Heart right ventricle (tissue), 16 donors: ENCODE results near the gene SMARCA2. TPM values are rescaled to one million over a fixed set of nuclear protein-coding genes. Genes with fewer than 3 reads are reported as not detected.
"Not testable (repeated sequence)": the region's sequence is repeated elsewhere in the genome, so short reads cannot be mapped to it uniquely, and the experiment has no call there.

Experiments used
- ATAC-seq, 8 donors: fragments of 200-7000 bp; cut with Tn5 transposase; one replicate each; pipeline ENCODE4 v1.9.1; 2020; ENCODE audit warnings: mild to moderate bottlenecking in 8 of 8, moderate library complexity in 8 of 8, moderate number of reproducible peaks in 1 of 8
- DNase-seq, 2 donors: peaks; one replicate each; pipeline ENCODE4 v3.0.0-alpha.2; 2020
- H3K27ac ChIP-seq, 10 donors: fragments of 200-600 bp; sonication (generic) in 2 of 10; one replicate each; pipeline versions ENCODE4 v1.5.0 to v1.8.0; 2020 to 2022; ENCODE audit warnings: mild to moderate bottlenecking in 3 of 10
- H3K27me3 ChIP-seq, 7 donors: fragments of 200-600 bp; one replicate each; pipeline ENCODE4 v1.8.0; 2021 to 2022; ENCODE audit warnings: mild to moderate bottlenecking in 2 of 7
- H3K36me3 ChIP-seq, 9 donors: fragments of 200-600 bp; sonication (generic) in 1 of 9; one replicate each; pipeline versions ENCODE4 v1.5.0 to v1.8.0; 2020 to 2022; ENCODE audit warnings: mild to moderate bottlenecking in 2 of 9
- H3K4me1 ChIP-seq, 9 donors: fragments of 200-600 bp; sonication (generic) in 1 of 9; one replicate each; pipeline versions ENCODE4 v1.5.0 to v1.8.0; 2020 to 2022; ENCODE audit warnings: mild to moderate bottlenecking in 4 of 9
- H3K4me3 ChIP-seq, 10 donors: fragments of 200-600 bp; sonication (generic) in 2 of 10; one replicate each; pipeline versions ENCODE4 v1.5.0 to v1.8.0; 2020 to 2022; ENCODE audit warnings: mild to moderate bottlenecking in 7 of 10, moderate library complexity in 2 of 10
- H3K9me3 ChIP-seq, 11 donors: fragments of 200-600 bp in 10 of 11; sonication (generic) in 2 of 11; one replicate each; pipeline versions ENCODE4 v1.5.0 to v1.8.0; 2013 to 2022; ENCODE audit warnings: mild to moderate bottlenecking in 2 of 11, control low read depth in 1 of 11, moderate library complexity in 1 of 11
- CTCF ChIP-seq, 9 donors: fragments of 200-600 bp; sonication (generic) in 2 of 9; IDR thresholded peaks; one replicate each; pipeline versions ENCODE4 v1.5.0 to v1.8.0; 2021 to 2022; ENCODE audit warnings: antibody characterized with exemption in 9 of 9, mild to moderate bottlenecking in 5 of 9, moderate library complexity in 1 of 9
- WGBS, 2 donors: extraction: QIAGEN DNeasy Blood & Tissue Kit; methylation state at CpG; one replicate each; pipeline ENCODE4 v1.1.7; 2013; ENCODE audit warnings: inconsistent platforms in 1 of 2; 5-methylcytosine and 5-hydroxymethylcytosine counted together
- intact Hi-C, 10 donors: fragments of 100-400 bp; cut with DNase I; formaldehyde crosslinking; loops; one replicate each; pipeline versions ENCODE4 v1.11.1 to v1.14.2; 2022
- polyA plus RNA-seq, 2 donors: library from polyadenylated mRNA; stranded (reverse); fragments of 200-250 nt; gene quantifications; one replicate each; pipeline ENCODE4 v1.2.3, GENCODE V29; 2013
- total RNA-seq, 10 donors: library from RNA; stranded (reverse); fragmentation: NEBNext Ultra II Directional in 3 of 10; extraction: Animal tissue kit (Norgen Biotek cat#: 25700) in 3 of 10; gene quantifications; one replicate each; pipeline versions ENCODE4 v1.2.1 to v1.2.4, GENCODE V29; 2021 to 2023
- donor health status: Arrhythmogenic right ventricular cardiomyopathy.
- donor health status: ischemic (EF 13 %, LVEDD 7.1; RV severe dilation, severe dysfunction).
- donor health status: healthy with polysubstance abuse.
- donor health status: DM: no; HTN: yes; CAD: no.
- donor health status: DM: no; HTN: no; CAD: no.
- donor health status: ischemic (EF 25% LVEDD 6.9; RV normal size, moderate dysfunction).
- donor health status: ischemic (EF 25% LVEDD 5.7; RV mildly dilated, moderate dysfunction).
- donor health status: healthy.
- donor health status: DM: yes; HTN: yes; CAD: no.
- donor health status: Ischemic cardiomyopathy.
- donor health status: ischemic (EF 35%, LVEDD 5.7; RV mildly dilated, moderate dysfunction).
- donor health status: nonischemic (EF 11% LVEDD 7.7; RV severe dilation, severe dysfunction).
- donor health status: DM: yes; HTN: yes; CAD: no.
- donor health status: PGD.
- donor health status: ischemic (EF 29% LVEDD 5.4; RV normal size, mild dysfunction).
- donor health status: nonischemic (EF 23%, LVEDD 6.1; RV moderate dilation, normal function).

SMARCA2 gene
- total and polyA plus RNA-seq, 12 donors, result 26.5 to 140 (median 105) TPM

GRCh38 chr9:2145746-2146145, 130.6 kb downstream of the SMARCA2 start:
- 89 to 96% methylated on average over 3 of the region's 3 CpGs for WGBS, 2 donors
- no peak overlapping the region for H3K4me3 ChIP-seq
- H3K36me3 ChIP-seq, result peaks cover 0 to 21% (median 0%) of the 10 kb centered on the region in 9 donors
- no peak overlapping the region for H3K27ac ChIP-seq
- no peak for TF ChIP-seq CTCF (IDR thresholded peaks at IDR 0.05)
- ATAC-seq (no peak), DNase-seq (no peak)
- no peaks in the 10 kb centered on the region for H3K9me3 ChIP-seq
- no peaks in the 10 kb centered on the region for H3K27me3 ChIP-seq
- intact Hi-C loops, result loop anchor here in 1 of 10 donors (10.0 kb wide), 1 partner anchor 59 kb away; no protein-coding TSS in a partner anchor
- H3K4me1 ChIP-seq, result peaks cover 0 to 24% (median 20%) of the 10 kb centered on the region in 9 donors

GRCh38 chr9:2146700-2147099, 131.6 kb downstream of the SMARCA2 start:
- DNase-seq, H3K27ac ChIP-seq, H3K27me3 ChIP-seq, ATAC-seq, H3K4me3 ChIP-seq, H3K9me3 ChIP-seq: not testable (repeated sequence)
- TF ChIP-seq CTCF (IDR thresholded peaks at IDR 0.05), result peak in 6 of 9 donors; percentile 29 to 53 (median 30)
- Histone ChIP-seq H3K36me3 (peaks cover 0 to 24% (median 0%) of the 10 kb centered on the region in 9 donors), H3K4me1 (peaks cover 0 to 14% (median 10%) of the 10 kb centered on the region in 9 donors)
- intact Hi-C loops, result loop anchor here in 1 of 10 donors (10.0 kb wide), 1 partner anchor 58 kb away; no protein-coding TSS in a partner anchor

- intact Hi-C loops, result no loop called here
- peaks cover 0 to 24% (median 0%) of the 10 kb centered on the region in 9 donors for H3K36me3 ChIP-seq
- TF ChIP-seq CTCF (IDR thresholded peaks at IDR 0.05), result no peak
- no peaks in the 10 kb centered on the region for H3K9me3 ChIP-seq
- peaks cover 0 to 22% (median 12%) of the 10 kb centered on the region in 9 donors for H3K4me1 ChIP-seq
- no peak for ATAC-seq
- no peaks in the 10 kb centered on the region for H3K27me3 ChIP-seq
- no peak for DNase-seq
- H3K27ac ChIP-seq, result no peak overlapping the region
- H3K4me3 ChIP-seq, result no peak overlapping the region
- 94 to 95% methylated on average over 5 of the region's 5 CpGs for WGBS, 2 donors
Observed at GRCh38 chr9:2150338-2150737, 135.2 kb downstream of the SMARCA2 start.

- DNase-seq (no peak), ATAC-seq (no peak)
- 89 to 97% methylated on average over 6 of the region's 6 CpGs for whole genome bisulfite sequencing, 2 donors
- H3K4me3 ChIP-seq, result no peak overlapping the region
- no peaks in the 10 kb centered on the region for H3K27me3 ChIP-seq
- no peak for TF ChIP-seq CTCF (IDR thresholded peaks at IDR 0.05)
- no peaks in the 10 kb centered on the region for H3K9me3 ChIP-seq
- H3K4me1 ChIP-seq, result peaks cover 0 to 22% (median 12%) of the 10 kb centered on the region in 9 donors
- H3K36me3 ChIP-seq, result peaks cover 0 to 20% (median 0%) of the 10 kb centered on the region in 9 donors
- no peak overlapping the region for H3K27ac ChIP-seq
- intact Hi-C loops, result no loop called here
Observed at GRCh38 chr9:2151171-2151570, 136.0 kb downstream of the SMARCA2 start.
